Measurements from ENCODE around the gene PIK3C2G.
"Not testable (repeated sequence)": the region's sequence is repeated elsewhere in the genome, so short reads cannot be mapped to it uniquely, and the experiment has no call there.

Gene PIK3C2G

DNA sequence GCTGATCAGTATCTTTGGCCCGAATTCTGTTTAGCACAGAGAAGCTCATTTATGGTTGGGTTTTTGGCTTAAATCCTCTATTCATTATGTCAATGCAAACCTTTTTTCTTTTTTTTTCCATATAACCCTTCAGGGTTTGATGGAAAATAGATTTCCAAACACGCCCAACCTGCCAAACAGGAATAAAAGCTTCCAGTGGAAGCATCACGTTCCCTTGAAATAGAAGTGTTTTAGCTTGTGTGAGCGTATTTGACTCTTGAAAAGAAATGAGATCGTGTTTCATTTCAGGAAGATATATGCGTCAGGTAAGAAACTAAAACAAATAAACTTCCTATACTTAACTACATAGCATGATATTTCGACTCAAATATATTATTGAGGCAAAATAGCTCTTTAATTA, at the start of gene PIK3C2G:
PIK3C2G (plus strand) TSS at position 246 of the 400 bp plus-strand sequence. CDS start 20,564 bp downstream, outside the sequence.
- no peak for DNase-seq

GRCh38 chr12:18217966-18218365, 43.4 kb upstream of the PIK3C2G start:
- DNase-seq = no peak

- no peak for DNase-seq
These were observed 39.6 kb upstream of the PIK3C2G start for GRCh38 chr12:18221726-18222125.

DNA sequence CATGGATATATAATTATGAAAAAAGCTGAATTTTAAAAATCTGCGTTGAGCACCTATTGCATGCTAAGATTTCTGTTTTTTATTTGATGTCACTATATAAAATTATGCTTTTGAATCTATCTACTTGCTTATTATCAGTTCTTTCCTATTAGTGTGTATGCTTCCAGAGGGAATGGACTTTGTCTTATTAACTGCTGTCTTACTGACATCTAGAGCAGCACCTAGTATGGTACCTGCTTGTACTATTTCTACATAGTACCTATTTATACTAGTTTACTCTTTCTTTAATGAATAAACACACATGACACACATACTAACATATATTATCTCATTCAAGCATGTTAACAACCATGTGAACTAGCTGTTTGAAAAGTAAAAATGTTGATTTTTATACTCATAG, 38.6 kb upstream of the PIK3C2G start:
- no peak for DNase-seq

DNA sequence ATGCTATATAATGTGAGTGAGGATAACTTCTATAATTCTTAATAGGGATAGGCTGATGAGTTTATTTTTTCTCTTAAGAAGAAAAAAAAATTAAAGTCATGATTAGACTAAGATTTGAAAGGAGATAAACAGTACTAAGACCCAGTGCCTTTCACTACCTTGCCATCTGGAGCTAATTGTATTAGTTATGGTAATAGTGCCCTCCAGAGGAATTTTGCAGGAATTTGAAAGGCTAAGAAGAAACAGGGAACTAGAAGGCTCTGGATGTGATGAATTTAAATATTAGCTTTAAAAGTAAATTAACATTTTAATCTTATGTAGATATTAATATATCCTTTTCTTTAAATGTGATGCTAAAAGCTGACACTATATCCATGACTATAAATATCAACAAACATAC, 36.6 kb upstream of the PIK3C2G start:
- peak; percentile 31 for DNase-seq

DNA sequence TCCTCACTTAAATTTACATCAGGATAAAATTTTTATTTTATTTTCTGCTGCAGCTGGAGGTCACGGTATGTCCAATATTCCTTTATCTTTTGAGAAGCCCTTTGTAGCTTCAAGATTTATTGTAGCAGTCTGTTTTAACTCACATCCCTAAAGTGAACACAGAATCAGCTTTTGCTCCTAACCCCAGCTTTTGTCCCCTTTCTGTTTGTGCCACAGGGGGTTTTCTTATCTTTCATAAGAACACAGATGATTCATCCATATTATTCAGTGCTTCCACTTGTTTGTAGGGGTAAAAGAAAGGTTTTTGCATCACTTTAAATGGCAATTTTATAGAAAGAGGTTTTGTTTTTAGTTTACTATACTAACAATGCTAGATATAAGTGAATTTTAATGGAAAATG, 21.8 kb upstream of the PIK3C2G start:
- DNase-seq = no peak

GRCh38 chr12:18242380-18243089, 18.8 kb upstream of the PIK3C2G start:
- no peak for DNase-seq

GRCh38 chr12:18243238-18243637, 18.1 kb upstream of the PIK3C2G start:
- no peak for DNase-seq

GRCh38 chr12:18246066-18246465, 15.3 kb upstream of the PIK3C2G start:
- DNase-seq = no peak

DNA sequence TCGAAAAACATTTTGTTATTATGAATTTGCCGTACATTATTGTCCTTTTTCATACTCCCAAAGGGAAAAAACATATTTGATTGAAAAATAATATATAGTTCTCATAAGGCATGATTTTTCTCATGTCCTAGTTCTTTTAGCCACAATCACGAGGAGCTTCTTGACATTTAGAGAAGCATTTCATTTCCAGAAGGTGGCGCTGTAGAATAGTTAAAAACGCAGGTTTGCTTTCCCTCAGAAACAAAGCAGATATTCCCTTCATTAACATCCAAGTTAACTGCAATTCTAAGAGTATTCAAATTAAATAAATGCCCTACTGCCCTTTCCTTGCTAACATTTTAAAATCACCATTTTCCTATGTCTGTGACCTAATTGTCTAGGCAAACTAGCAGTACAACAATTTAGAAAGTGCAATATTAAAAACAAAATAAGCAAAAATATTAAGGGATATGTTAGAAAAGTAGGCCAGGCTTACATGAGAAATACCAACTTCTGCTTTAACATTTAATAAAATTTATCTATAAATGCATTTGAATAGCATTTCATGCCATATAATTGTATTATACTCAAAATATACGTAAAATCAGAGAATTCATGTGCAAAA, 10.9 kb upstream of the PIK3C2G start:
- peak; percentile 80 for DNase-seq

GRCh38 chr12:18254081-18254480, 7.2 kb upstream of the PIK3C2G start:
- DNase-seq = no peak

GRCh38 chr12:18255004-18255403, 6.3 kb upstream of the PIK3C2G start:
- not testable (repeated sequence) for DNase-seq

- no peak for DNase-seq
These were observed 4.1 kb upstream of the PIK3C2G start for GRCh38 chr12:18257251-18257650.

DNA sequence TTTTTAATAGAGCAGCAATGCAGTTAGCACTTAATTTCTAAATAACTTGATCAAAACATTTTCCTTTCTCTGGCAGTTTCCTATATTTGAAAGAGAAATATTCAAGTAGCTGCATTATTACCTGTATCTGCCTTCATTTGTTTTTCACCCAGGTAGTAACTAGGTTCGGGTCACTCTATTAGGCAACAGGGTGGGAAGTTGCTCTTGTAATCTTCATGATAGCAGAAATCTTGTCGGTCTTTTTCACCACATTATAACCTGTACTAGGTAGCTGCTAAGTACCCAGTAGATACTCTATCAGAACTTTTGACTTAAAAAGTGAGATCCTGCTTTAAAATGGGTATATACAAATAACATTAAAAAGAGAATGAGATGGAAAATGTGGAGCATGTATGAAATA, 2.4 kb upstream of the PIK3C2G start:
- DNase-seq = no peak

GRCh38 chr12:18259906-18260682, 1.2 kb upstream of the PIK3C2G start:
- DNase-seq = no peak

- no peak for DNase-seq
These were observed 588 bp downstream of the PIK3C2G start for GRCh38 chr12:18261906-18262305.

- no peak for DNase-seq
These were observed 1.2 kb downstream of the PIK3C2G start for GRCh38 chr12:18262514-18262913.

GRCh38 chr12:18264581-18265075, 3.3 kb downstream of the PIK3C2G start:
- DNase-seq = no peak

DNA sequence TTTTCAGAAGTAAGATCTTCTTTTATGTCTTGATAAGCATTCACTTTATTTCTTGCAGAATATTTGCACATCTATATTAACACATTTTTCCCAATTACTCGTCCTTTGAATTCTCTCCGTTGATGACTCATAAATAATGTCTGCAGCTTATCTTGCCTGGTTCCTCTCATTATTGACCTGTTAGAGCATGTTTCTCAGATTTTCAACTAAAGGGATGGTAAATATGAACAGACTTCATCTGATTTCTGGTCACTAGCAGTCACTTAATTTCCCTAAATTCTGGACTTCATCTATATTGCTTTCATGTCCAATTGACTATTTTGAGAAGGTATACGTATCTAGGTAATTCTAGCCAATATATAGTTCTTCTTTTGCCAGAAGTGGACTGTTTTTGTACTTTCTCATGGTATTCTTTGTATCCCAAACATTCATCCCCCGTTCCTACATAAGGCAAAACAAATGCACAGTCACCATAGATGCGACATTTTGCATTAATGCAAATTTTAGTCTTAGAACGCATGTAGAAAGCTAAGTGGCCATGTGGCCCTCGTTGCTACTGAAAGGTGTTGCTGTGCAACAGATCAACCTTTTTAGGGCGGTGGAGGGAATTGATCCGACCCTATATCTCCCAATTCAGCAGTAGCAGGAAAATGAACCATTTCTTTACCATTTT, 6.2 kb downstream of the PIK3C2G start:
- DNase-seq = no peak

GRCh38 chr12:18270958-18271460, 9.7 kb downstream of the PIK3C2G start:
- no peak for DNase-seq

GRCh38 chr12:18275981-18276380, 14.7 kb downstream of the PIK3C2G start:
- DNase-seq = no peak

DNA sequence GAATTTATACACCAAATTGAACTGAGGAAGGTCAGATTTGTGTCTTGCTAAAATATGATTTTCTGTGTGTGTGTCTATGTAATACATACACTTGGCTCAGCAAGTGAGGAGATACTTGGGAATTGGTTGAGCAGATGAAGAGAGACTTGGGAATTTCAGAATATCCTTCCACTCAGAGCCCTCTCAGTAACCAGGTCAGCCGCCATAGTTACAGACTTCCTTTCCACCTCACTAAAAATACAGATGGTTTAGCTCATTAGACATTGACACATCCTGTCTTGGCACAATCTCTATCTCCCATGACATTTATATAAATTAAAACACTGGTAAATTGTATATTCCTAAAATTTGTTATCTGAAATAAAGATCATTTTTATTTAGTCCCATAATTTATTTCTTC, 15.9 kb downstream of the PIK3C2G start:
- DNase-seq = no peak

- no peak for DNase-seq
These were observed 19.4 kb downstream of the PIK3C2G start for GRCh38 chr12:18280728-18281127.
